ENCODE results near the gene IGFL3.
"Not testable (repeated sequence)": the region's sequence is repeated elsewhere in the genome, so short reads cannot be mapped to it uniquely, and the experiment has no call there.

Gene IGFL3

GRCh38 chr19:46118136-46118535 lies 6.4 kb downstream of the IGFL3 start:
- DNase-seq, result no peak

- DNase-seq, result no peak
These were observed 8.4 kb downstream of the IGFL3 start for GRCh38 chr19:46116121-46116520.

GRCh38 chr19:46115396-46116106 lies 8.9 kb downstream of the IGFL3 start:
- no peak for DNase-seq

GRCh38 chr19:46113726-46114125 lies 10.8 kb downstream of the IGFL3 start:
- DNase-seq, result no peak

GRCh38 chr19:46112527-46112926 lies 12.0 kb downstream of the IGFL3 start:
- no peak for DNase-seq

GRCh38 chr19:46111376-46111775 lies 13.1 kb downstream of the IGFL3 start:
- DNase-seq, result no peak

GRCh38 chr19:46109876-46110275 lies 14.6 kb downstream of the IGFL3 start:
- DNase-seq, result no peak

- no peak for DNase-seq
These were observed 17.1 kb downstream of the IGFL3 start for GRCh38 chr19:46107371-46107770.

- not testable (repeated sequence) for DNase-seq
These were observed 22.2 kb downstream of the IGFL3 start for GRCh38 chr19:46102333-46102732.

- DNase-seq, result no peak
These were observed 23.2 kb downstream of the IGFL3 start for GRCh38 chr19:46101293-46101692.

- DNase-seq, result no peak
These were observed 24.1 kb downstream of the IGFL3 start for GRCh38 chr19:46100344-46100743.

GRCh38 chr19:46090444-46090843 lies 34.0 kb downstream of the IGFL3 start:
- no peak for DNase-seq

- DNase-seq, result no peak
These were observed 35.1 kb downstream of the IGFL3 start for GRCh38 chr19:46089432-46089831.

GRCh38 chr19:46088101-46088500 lies 36.4 kb downstream of the IGFL3 start:
- DNase-seq, result no peak

GRCh38 chr19:46085888-46086287 lies 38.6 kb downstream of the IGFL3 start:
- DNase-seq, result no peak

- no peak for DNase-seq
These were observed 41.8 kb downstream of the IGFL3 start for GRCh38 chr19:46082728-46083050.

GRCh38 chr19:46081928-46082727 lies 42.4 kb downstream of the IGFL3 start:
- DNase-seq, result no peak

- peak; percentile 40 for DNase-seq
These were observed 43.9 kb downstream of the IGFL3 start for GRCh38 chr19:46080561-46080960.

GRCh38 chr19:46079576-46079975 lies 44.9 kb downstream of the IGFL3 start:
- DNase-seq, result no peak

GRCh38 chr19:46078573-46079332 lies 45.7 kb downstream of the IGFL3 start:
- peak; percentile 32 for DNase-seq

- DNase-seq, result no peak
These were observed 46.7 kb downstream of the IGFL3 start for GRCh38 chr19:46077815-46078167.

GRCh38 chr19:46076951-46077814 lies 47.3 kb downstream of the IGFL3 start:
- DNase-seq, result peak; percentile 56
